WTC11 (cell line): ENCODE results near the gene ENTR1. TPM values are rescaled to one million over a fixed set of nuclear protein-coding genes. Genes with fewer than 3 reads are reported as not detected.

Experiments used
- ATAC-seq: fragments of 200-7000 bp; cut with Tn5 transposase; 2 replicates; pipeline ENCODE4 v1.10.0; 2021; ENCODE audit warnings: mild to moderate bottlenecking, moderate library complexity
- CTCF ChIA-PET: fragments of 300-600 bp; sonication (Branson Sonifier 250); formaldehyde crosslinking; loops from one replicate; lab custom pipeline; 2021; ENCODE audit warnings: antibody characterized with exemption; lab: Charles Lee
- POLR2A ChIA-PET: fragments of 350-600 bp; sonication (Branson Sonifier 250); formaldehyde crosslinking; loops from one replicate; lab custom pipeline; 2021; ENCODE audit warnings: antibody characterized with exemption; lab: Charles Lee
- DNase-seq: peaks from one replicate; pipeline ENCODE4 v3.0.0; 2021; ENCODE audit warnings: low spot score
- H3K27ac Mint-ChIP-seq: 2 replicates; pipeline ENCODE4 v1.8.0; 2021; ENCODE audit warnings: mixed read lengths
- H3K27me3 Mint-ChIP-seq: 2 replicates; pipeline ENCODE4 v1.8.0; 2021; ENCODE audit warnings: low read depth, mild to moderate bottlenecking, moderate library complexity, mixed read lengths
- H3K36me3 Mint-ChIP-seq: 2 replicates; pipeline ENCODE4 v1.8.0; 2021; ENCODE audit warnings: mixed read lengths
- H3K4me1 Mint-ChIP-seq: 2 replicates; pipeline ENCODE4 v1.8.0; 2022; ENCODE audit warnings: mixed read lengths
- H3K4me3 Mint-ChIP-seq: 2 replicates; pipeline ENCODE4 v1.8.0; 2021; ENCODE audit warnings: mild to moderate bottlenecking, moderate library complexity, mixed read lengths
- H3K9me3 Mint-ChIP-seq: 2 replicates; pipeline ENCODE4 v1.8.0; 2021; ENCODE audit warnings: mixed read lengths
- CREB1 ChIP-seq: sonication (generic); formaldehyde crosslinking; IDR thresholded peaks from 2 replicates; pipeline ENCODE4 v1.8.0; 2023; ENCODE audit warnings: mild to moderate bottlenecking, missing genetic modification reagents
- ELF4 ChIP-seq: sonication (generic); formaldehyde crosslinking; IDR thresholded peaks from 2 replicates; pipeline ENCODE4 v1.8.1; 2022; ENCODE audit warnings: low read depth, mild to moderate bottlenecking, moderate library complexity, missing genetic modification reagents
- ESRRA ChIP-seq: sonication (generic); formaldehyde crosslinking; IDR thresholded peaks from 2 replicates; pipeline ENCODE4 v1.8.1; 2022; ENCODE audit warnings: mild to moderate bottlenecking, missing genetic modification reagents, borderline replicate concordance
- GTF2I ChIP-seq: fragments of 250-450 bp; sonication (Bioruptor Pico); conservative IDR thresholded peaks from 2 replicates; pipeline ENCODE4 v1.4.0; 2021; ENCODE audit warnings: mild to moderate bottlenecking
- HMGA2 ChIP-seq: fragments of 250-450 bp; sonication (Bioruptor Pico); IDR thresholded peaks from 2 replicates; pipeline ENCODE4 v1.4.0; 2021; ENCODE audit warnings: mild to moderate bottlenecking, moderate library complexity
- JUN ChIP-seq: sonication (generic); formaldehyde crosslinking; IDR thresholded peaks from 2 replicates; pipeline ENCODE4 v1.8.0; 2023; ENCODE audit warnings: mild to moderate bottlenecking, missing genetic modification reagents
- NFATC4 ChIP-seq: fragments of 250-450 bp; sonication (Bioruptor Pico); IDR thresholded peaks from 2 replicates; pipeline ENCODE4 v1.9.0; 2021; ENCODE audit warnings: mild to moderate bottlenecking
- NFE2L1 ChIP-seq: sonication (generic); formaldehyde crosslinking; IDR thresholded peaks from 2 replicates; pipeline ENCODE4 v1.8.1; 2023; ENCODE audit warnings: missing genetic modification reagents
- NR1H2 ChIP-seq: sonication (generic); formaldehyde crosslinking; IDR thresholded peaks from 2 replicates; pipeline ENCODE4 v1.9.0; 2021; ENCODE audit warnings: mild to moderate bottlenecking, moderate library complexity, missing genetic modification reagents
- NR2C2 ChIP-seq: sonication (generic); formaldehyde crosslinking; IDR thresholded peaks from 2 replicates; pipeline ENCODE4 v1.8.0; 2022; ENCODE audit warnings: mild to moderate bottlenecking, missing genetic modification reagents
- NR3C1 ChIP-seq: sonication (generic); formaldehyde crosslinking; conservative IDR thresholded peaks from 2 replicates; pipeline ENCODE4 v1.8.1; 2023; ENCODE audit warnings: low read depth, mild to moderate bottlenecking, missing genetic modification reagents
- RORB ChIP-seq: fragments of 250-450 bp; sonication (Bioruptor Pico); IDR thresholded peaks from 2 replicates; pipeline ENCODE4 v1.9.0; 2021; ENCODE audit warnings: mild to moderate bottlenecking
- SMAD3 ChIP-seq: sonication (generic); formaldehyde crosslinking; IDR thresholded peaks from 2 replicates; pipeline ENCODE4 v1.8.0; 2022; ENCODE audit warnings: missing genetic modification reagents, mild to moderate bottlenecking, borderline replicate concordance
- SMAD4 ChIP-seq: sonication (generic); formaldehyde crosslinking; IDR thresholded peaks from 2 replicates; pipeline ENCODE4 v1.8.0; 2022; ENCODE audit warnings: mild to moderate bottlenecking, missing genetic modification reagents
- SP1 ChIP-seq: sonication (generic); formaldehyde crosslinking; conservative IDR thresholded peaks from 2 replicates; pipeline ENCODE4 v1.8.1; 2022; ENCODE audit warnings: missing genetic modification reagents
- TCF7 ChIP-seq: sonication (generic); formaldehyde crosslinking; IDR thresholded peaks from 2 replicates; pipeline ENCODE4 v1.8.0; 2022; ENCODE audit warnings: mild to moderate bottlenecking, low read depth, missing genetic modification reagents, moderate library complexity
- TEAD1 ChIP-seq: sonication (generic); formaldehyde crosslinking; IDR thresholded peaks from 2 replicates; pipeline ENCODE4 v1.8.0; 2022; ENCODE audit warnings: mild to moderate bottlenecking, missing genetic modification reagents
- TP53 ChIP-seq: sonication (generic); formaldehyde crosslinking; IDR thresholded peaks from 2 replicates; pipeline ENCODE4 v1.8.1; 2023; ENCODE audit warnings: mild to moderate bottlenecking, missing genetic modification reagents
- ZNF219 ChIP-seq: sonication (generic); formaldehyde crosslinking; IDR thresholded peaks from 2 replicates; pipeline ENCODE4 v1.8.0; 2023; ENCODE audit warnings: missing genetic modification reagents, mild to moderate bottlenecking, borderline replicate concordance
- ZNF317 ChIP-seq: sonication (generic); formaldehyde crosslinking; IDR thresholded peaks from 2 replicates; pipeline ENCODE4 v1.8.1; 2023; ENCODE audit warnings: low read depth, mild to moderate bottlenecking, moderate library complexity, missing genetic modification reagents, borderline replicate concordance
- ZNF396 ChIP-seq: fragments of 250-450 bp; sonication (Bioruptor Pico); IDR thresholded peaks from 2 replicates; pipeline ENCODE4 v1.8.0; 2021; ENCODE audit warnings: mild to moderate bottlenecking, moderate library complexity, borderline replicate concordance
- ZNF671 ChIP-seq: fragments of 250-450 bp; sonication (Bioruptor Pico); IDR thresholded peaks from 2 replicates; pipeline ENCODE4 v1.8.0; 2021; ENCODE audit warnings: mild to moderate bottlenecking
- total RNA-seq: library from RNA; stranded (reverse); gene quantifications from 3 replicates; pipeline ENCODE4 v1.2.3, GENCODE V29; 2021
- TF ChIP-seq, protein P1 (sequence below): sonication (generic); formaldehyde crosslinking; IDR thresholded peaks from 2 replicates; pipeline ENCODE4 v1.8.1; 2023; ENCODE audit warnings: mild to moderate bottlenecking, missing genetic modification reagents, moderate library complexity
- TF ChIP-seq, protein P2 (sequence below): sonication (generic); formaldehyde crosslinking; IDR thresholded peaks from 2 replicates; pipeline ENCODE4 v1.8.1; 2023; ENCODE audit warnings: mild to moderate bottlenecking, moderate library complexity, missing genetic modification reagents
- TF ChIP-seq, protein P3 (sequence below): sonication (generic); formaldehyde crosslinking; IDR thresholded peaks from 2 replicates; pipeline ENCODE4 v1.8.1; 2023; ENCODE audit warnings: mild to moderate bottlenecking, missing genetic modification reagents
- TF ChIP-seq, protein P4 (sequence below): fragments of 250-450 bp; sonication (Bioruptor Pico); IDR thresholded peaks from 2 replicates; pipeline ENCODE4 v1.9.0; 2021; ENCODE audit warnings: mild to moderate bottlenecking
- TF ChIP-seq, protein P5 (sequence below): fragments of 250-450 bp; sonication (Bioruptor Pico); IDR thresholded peaks from 2 replicates; pipeline ENCODE4 v1.8.0; 2021; ENCODE audit warnings: mild to moderate bottlenecking

Gene ENTR1
- total RNA-seq, 1 experiment from 2014 or later, result 140 TPM

DNA sequence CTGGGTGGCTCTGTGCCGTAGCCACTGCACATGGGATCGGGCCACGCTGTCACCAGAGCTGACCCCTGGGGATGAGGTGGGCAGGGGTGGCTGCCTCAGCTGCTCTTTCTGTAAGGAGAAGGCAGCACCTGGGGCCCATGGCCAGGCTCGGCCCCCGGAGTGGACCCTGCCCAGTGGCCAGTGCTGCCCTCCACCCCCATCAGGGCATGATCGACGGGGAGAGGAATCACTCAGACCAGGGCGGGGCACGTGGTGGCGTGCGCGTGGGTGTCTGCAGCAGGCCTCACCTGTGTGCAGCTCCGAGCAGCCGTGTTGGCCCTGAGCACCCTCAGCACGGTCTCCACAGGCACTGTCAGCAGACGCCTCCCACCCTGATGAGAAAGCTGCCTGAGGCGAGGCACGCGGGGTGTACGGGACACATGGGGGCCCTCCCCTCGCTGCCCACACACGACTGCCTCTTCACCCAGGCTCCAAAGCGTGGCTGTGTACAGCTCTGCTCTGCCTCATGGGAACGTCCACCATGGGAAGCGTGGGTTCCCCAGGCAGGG, 28.4 kb downstream of the ENTR1 start:
- TF ChIP-seq NFE2L1 (CRISPR knock-in tag), result no peak
- TF ChIP-seq, protein P1, sequence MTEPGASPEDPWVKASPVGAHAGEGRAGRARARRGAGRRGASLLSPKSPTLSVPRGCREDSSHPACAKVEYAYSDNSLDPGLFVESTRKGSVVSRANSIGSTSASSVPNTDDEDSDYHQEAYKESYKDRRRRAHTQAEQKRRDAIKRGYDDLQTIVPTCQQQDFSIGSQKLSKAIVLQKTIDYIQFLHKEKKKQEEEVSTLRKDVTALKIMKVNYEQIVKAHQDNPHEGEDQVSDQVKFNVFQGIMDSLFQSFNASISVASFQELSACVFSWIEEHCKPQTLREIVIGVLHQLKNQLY (CRISPR knock-in tag), result no peak
- no peak for TF ChIP-seq TCF7
- TF ChIP-seq, protein P2, sequence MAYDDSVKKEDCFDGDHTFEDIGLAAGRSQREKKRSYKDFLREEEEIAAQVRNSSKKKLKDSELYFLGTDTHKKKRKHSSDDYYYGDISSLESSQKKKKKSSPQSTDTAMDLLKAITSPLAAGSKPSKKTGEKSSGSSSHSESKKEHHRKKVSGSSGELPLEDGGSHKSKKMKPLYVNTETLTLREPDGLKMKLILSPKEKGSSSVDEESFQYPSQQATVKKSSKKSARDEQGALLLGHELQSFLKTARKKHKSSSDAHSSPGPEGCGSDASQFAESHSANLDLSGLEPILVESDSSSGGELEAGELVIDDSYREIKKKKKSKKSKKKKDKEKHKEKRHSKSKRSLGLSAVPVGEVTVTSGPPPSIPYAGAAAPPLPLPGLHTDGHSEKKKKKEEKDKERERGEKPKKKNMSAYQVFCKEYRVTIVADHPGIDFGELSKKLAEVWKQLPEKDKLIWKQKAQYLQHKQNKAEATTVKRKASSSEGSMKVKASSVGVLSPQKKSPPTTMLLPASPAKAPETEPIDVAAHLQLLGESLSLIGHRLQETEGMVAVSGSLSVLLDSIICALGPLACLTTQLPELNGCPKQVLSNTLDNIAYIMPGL, result no peak
- no peak for TF ChIP-seq ESRRA (CRISPR knock-in tag)
- TF ChIP-seq ZNF317 (CRISPR knock-in tag), result no peak
- no peak for TF ChIP-seq HMGA2 (CRISPR knock-in tag)
- TF ChIP-seq TEAD1 (CRISPR knock-in tag), result no peak
- no peak for TF ChIP-seq NFATC4 (CRISPR knock-in tag)
- no peak for TF ChIP-seq ZNF396 (CRISPR knock-in tag)
- TF ChIP-seq, protein P3, sequence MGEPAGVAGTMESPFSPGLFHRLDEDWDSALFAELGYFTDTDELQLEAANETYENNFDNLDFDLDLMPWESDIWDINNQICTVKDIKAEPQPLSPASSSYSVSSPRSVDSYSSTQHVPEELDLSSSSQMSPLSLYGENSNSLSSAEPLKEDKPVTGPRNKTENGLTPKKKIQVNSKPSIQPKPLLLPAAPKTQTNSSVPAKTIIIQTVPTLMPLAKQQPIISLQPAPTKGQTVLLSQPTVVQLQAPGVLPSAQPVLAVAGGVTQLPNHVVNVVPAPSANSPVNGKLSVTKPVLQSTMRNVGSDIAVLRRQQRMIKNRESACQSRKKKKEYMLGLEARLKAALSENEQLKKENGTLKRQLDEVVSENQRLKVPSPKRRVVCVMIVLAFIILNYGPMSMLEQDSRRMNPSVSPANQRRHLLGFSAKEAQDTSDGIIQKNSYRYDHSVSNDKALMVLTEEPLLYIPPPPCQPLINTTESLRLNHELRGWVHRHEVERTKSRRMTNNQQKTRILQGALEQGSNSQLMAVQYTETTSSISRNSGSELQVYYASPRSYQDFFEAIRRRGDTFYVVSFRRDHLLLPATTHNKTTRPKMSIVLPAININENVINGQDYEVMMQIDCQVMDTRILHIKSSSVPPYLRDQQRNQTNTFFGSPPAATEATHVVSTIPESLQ (CRISPR knock-in tag), result no peak
- no peak for TF ChIP-seq TP53
- no peak for TF ChIP-seq SMAD3 (CRISPR knock-in tag)
- no peak for TF ChIP-seq SMAD4 (CRISPR knock-in tag)
- no peak for TF ChIP-seq JUN (CRISPR knock-in tag)
- TF ChIP-seq NR1H2 (CRISPR knock-in tag), result no peak
- DNase-seq (no peak), ATAC-seq (no peak)
- CTCF ChIA-PET, result no interaction called here
- POLR2A ChIA-PET, result no interaction called here
- Mint-ChIP-seq H3K27me3 (no peaks in the 10 kb centered on the region), H3K36me3 (peaks cover 25% of the 10 kb centered on the region), H3K9me3 (no peaks in the 10 kb centered on the region), H3K27ac (no peak overlapping the region), H3K4me1 (no peaks in the 10 kb centered on the region), H3K4me3 (no peak overlapping the region)

DNA sequence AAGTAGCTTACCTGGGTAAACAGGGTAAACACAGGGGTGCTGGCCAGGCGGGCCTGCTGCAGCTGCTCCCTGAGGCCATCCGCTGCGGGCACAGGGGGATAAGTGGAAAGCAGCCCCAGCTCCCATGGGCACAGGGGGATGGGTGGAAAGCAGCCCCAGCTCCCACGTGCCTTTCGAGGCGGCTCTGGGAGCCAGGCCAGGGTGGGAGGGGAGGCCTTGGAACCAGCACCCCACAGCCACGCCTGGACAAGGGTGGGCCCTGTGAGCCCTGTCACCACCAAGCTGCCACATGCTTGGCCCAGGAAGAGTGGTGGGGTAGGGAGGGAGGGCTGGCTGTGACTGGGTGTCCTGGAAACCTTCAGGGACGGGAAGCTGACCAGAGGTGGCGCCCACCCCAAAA, 29.1 kb downstream of the ENTR1 start:
- CTCF ChIA-PET, result no interaction called here
- H3K4me3 Mint-ChIP-seq, result no peak overlapping the region
- ATAC-seq, result no peak
- DNase-seq, result no peak
- POLR2A ChIA-PET, result no interaction called here
- H3K27ac Mint-ChIP-seq, result no peak overlapping the region
- H3K9me3 Mint-ChIP-seq, result no peaks in the 10 kb centered on the region
- peaks cover 21% of the 10 kb centered on the region for H3K36me3 Mint-ChIP-seq
- H3K4me1 Mint-ChIP-seq, result no peaks in the 10 kb centered on the region
- H3K27me3 Mint-ChIP-seq, result no peaks in the 10 kb centered on the region
- TF ChIP-seq RORB (CRISPR knock-in tag), result no peak
- no peak for TF ChIP-seq GTF2I (CRISPR knock-in tag)
- no peak for TF ChIP-seq SMAD4 (CRISPR knock-in tag)
- no peak for TF ChIP-seq ELF4 (CRISPR knock-in tag)
- no peak for TF ChIP-seq ZNF671 (CRISPR knock-in tag)
- TF ChIP-seq, protein P1 (CRISPR knock-in tag), result no peak
- TF ChIP-seq SP1 (CRISPR knock-in tag), result no peak
- no peak for TF ChIP-seq NR3C1
- TF ChIP-seq, protein P4, sequence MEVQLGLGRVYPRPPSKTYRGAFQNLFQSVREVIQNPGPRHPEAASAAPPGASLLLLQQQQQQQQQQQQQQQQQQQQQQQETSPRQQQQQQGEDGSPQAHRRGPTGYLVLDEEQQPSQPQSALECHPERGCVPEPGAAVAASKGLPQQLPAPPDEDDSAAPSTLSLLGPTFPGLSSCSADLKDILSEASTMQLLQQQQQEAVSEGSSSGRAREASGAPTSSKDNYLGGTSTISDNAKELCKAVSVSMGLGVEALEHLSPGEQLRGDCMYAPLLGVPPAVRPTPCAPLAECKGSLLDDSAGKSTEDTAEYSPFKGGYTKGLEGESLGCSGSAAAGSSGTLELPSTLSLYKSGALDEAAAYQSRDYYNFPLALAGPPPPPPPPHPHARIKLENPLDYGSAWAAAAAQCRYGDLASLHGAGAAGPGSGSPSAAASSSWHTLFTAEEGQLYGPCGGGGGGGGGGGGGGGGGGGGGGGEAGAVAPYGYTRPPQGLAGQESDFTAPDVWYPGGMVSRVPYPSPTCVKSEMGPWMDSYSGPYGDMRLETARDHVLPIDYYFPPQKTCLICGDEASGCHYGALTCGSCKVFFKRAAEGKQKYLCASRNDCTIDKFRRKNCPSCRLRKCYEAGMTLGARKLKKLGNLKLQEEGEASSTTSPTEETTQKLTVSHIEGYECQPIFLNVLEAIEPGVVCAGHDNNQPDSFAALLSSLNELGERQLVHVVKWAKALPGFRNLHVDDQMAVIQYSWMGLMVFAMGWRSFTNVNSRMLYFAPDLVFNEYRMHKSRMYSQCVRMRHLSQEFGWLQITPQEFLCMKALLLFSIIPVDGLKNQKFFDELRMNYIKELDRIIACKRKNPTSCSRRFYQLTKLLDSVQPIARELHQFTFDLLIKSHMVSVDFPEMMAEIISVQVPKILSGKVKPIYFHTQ (CRISPR knock-in tag), result no peak
- TF ChIP-seq ZNF219 (CRISPR knock-in tag), result no peak
- no peak for TF ChIP-seq CREB1 (CRISPR knock-in tag)
- no peak for TF ChIP-seq NR2C2 (CRISPR knock-in tag)
- TF ChIP-seq TCF7, result no peak
- TF ChIP-seq, protein P5, sequence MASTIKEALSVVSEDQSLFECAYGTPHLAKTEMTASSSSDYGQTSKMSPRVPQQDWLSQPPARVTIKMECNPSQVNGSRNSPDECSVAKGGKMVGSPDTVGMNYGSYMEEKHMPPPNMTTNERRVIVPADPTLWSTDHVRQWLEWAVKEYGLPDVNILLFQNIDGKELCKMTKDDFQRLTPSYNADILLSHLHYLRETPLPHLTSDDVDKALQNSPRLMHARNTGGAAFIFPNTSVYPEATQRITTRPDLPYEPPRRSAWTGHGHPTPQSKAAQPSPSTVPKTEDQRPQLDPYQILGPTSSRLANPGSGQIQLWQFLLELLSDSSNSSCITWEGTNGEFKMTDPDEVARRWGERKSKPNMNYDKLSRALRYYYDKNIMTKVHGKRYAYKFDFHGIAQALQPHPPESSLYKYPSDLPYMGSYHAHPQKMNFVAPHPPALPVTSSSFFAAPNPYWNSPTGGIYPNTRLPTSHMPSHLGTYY (CRISPR knock-in tag), result no peak
